HCT116 (cell line): ENCODE measurements around the gene ACBD6. TPM values are rescaled to one million over a fixed set of nuclear protein-coding genes. Genes with fewer than 3 reads are reported as not detected.

Experiments used
- ATAC-seq: fragments of 200-7000 bp; cut with Tn5 transposase; 2 replicates; pipeline ENCODE4 v1.9.1; 2020; ENCODE audit warnings: mild to moderate bottlenecking, moderate library complexity
- BruUV-seq: library from RNA; stranded (reverse); fragments of 400-500 nt; replicated peaks from 2 replicates; lab custom pipeline; 2021; lab: Mats Ljungman, UMichigan
- CTCF ChIA-PET: fragments of 300-600 bp; sonication (Branson Sonifier 250); formaldehyde crosslinking; loops from one replicate; lab custom pipeline; 2021; ENCODE audit warnings: antibody characterized with exemption; lab: Charles Lee
- POLR2A ChIA-PET: fragments of 300-600, 350-600 bp; sonication (Branson Sonifier 250); formaldehyde crosslinking; loops from one replicate; lab custom pipeline; 2021; ENCODE audit warnings: antibody characterized with exemption; lab: Charles Lee
- RAD21 ChIA-PET, 2 experiments: fragments of 300-600 bp; sonication (Branson Sonifier 250); formaldehyde crosslinking; loops; one replicate each; lab custom pipeline; 2023; ENCODE audit warnings: low total read pairs in 2 of 2; ENCODE audit not compliant: uncharacterized antibody in 2 of 2, unreplicated experiment in 2 of 2, low non-redundant PET in 1 of 2; lab: Charles Lee
- DNase-seq: peaks from one replicate; pipeline ENCODE4 v3.0.0-alpha.2; 2010; ENCODE audit warnings: low read depth, low spot score
- H2AFZ ChIP-seq: fragments of 200-600 bp; shearing (Covaris generic), sonication (generic); 2 replicates; pipeline ENCODE4 v1.6.1; 2017; ENCODE audit warnings: low read depth, mixed run types, mixed read lengths, antibody characterized with exemption, low read length; ENCODE audit not compliant: poor library complexity, severe bottlenecking
- H3K27ac ChIP-seq: 2 replicates; pipeline ENCODE4 v1.5.1; 2012; ENCODE audit warnings: low read depth, low read length
- H3K27me3 ChIP-seq: fragments of 200-600 bp; sonication (generic); 2 replicates; pipeline ENCODE4 v1.6.1; 2016; ENCODE audit warnings: mixed run types, low read length, mixed read lengths; ENCODE audit not compliant: insufficient read depth
- H3K36me3 ChIP-seq, 2 experiments: fragments of 200-500 bp in 1 of 2; fragments of 200-600 bp in 1 of 2; sonication (Bioruptor generic) in 1 of 2; sonication (generic) in 1 of 2; 2 replicates each; pipeline versions ENCODE4 v1.5.1 to v1.6.1; 2014 to 2016; ENCODE audit warnings: low read length in 2 of 2, inconsistent platforms in 1 of 2, mixed read lengths in 1 of 2, mixed run types in 1 of 2; ENCODE audit not compliant: insufficient read depth in 2 of 2, control insufficient read depth in 1 of 2
- H3K4me1 ChIP-seq, 2 experiments: fragments of 200-600 bp in 1 of 2; sonication (generic) in 1 of 2; 2 replicates each; pipeline versions ENCODE4 v1.5.1 to v1.6.1; 2012 to 2017; ENCODE audit warnings: low read length in 2 of 2, inconsistent platforms in 1 of 2, mild to moderate bottlenecking in 1 of 2, mixed read lengths in 1 of 2, mixed run types in 1 of 2, moderate library complexity in 1 of 2; ENCODE audit not compliant: insufficient read depth in 2 of 2, control insufficient read depth in 1 of 2
- H3K4me2 ChIP-seq: fragments of 200-600 bp; sonication (generic); 2 replicates; pipeline ENCODE4 v1.6.1; 2017; ENCODE audit warnings: mixed run types, low read length, mixed read lengths
- H3K4me3 ChIP-seq, 2 experiments: fragments of 200-600 bp in 1 of 2; sonication (generic) in 1 of 2; replicated peaks in 1 of 2; 2 replicates each; pipeline ENCODE4 v1.5.1; 2011 to 2016; ENCODE audit warnings: low read length in 2 of 2, control low read depth in 1 of 2, low read depth in 1 of 2, mild to moderate bottlenecking in 1 of 2, mixed read lengths in 1 of 2, mixed run types in 1 of 2
- H3K79me2 ChIP-seq: fragments of 200-600 bp; sonication (generic); 2 replicates; pipeline ENCODE4 v1.6.1; 2017; ENCODE audit warnings: mild to moderate bottlenecking, mixed run types, low read length, moderate library complexity, mixed read lengths; ENCODE audit not compliant: insufficient read depth
- H3K9ac ChIP-seq: fragments of 200-600 bp; sonication (generic); 2 replicates; pipeline ENCODE4 v1.6.1; 2016; ENCODE audit warnings: low read length, mixed read lengths
- H3K9me2 ChIP-seq: fragments of 200-600 bp; sonication (generic), shearing (Covaris generic); 2 replicates; pipeline ENCODE4 v1.6.1; 2017; ENCODE audit warnings: mixed run types, mild to moderate bottlenecking, moderate library complexity; ENCODE audit not compliant: insufficient read depth
- H3K9me3 ChIP-seq, 2 experiments: fragments of 200-500 bp in 1 of 2; fragments of 200-600 bp in 1 of 2; sonication (Bioruptor generic) in 1 of 2; sonication (generic) in 1 of 2; 2 replicates each; pipeline ENCODE4 v1.6.1; 2014 to 2017; ENCODE audit warnings: low read length in 2 of 2, mixed read lengths in 2 of 2, inconsistent platforms in 1 of 2, low read depth in 1 of 2, mild to moderate bottlenecking in 1 of 2, mixed run types in 1 of 2, moderate library complexity in 1 of 2; ENCODE audit not compliant: control insufficient read depth in 1 of 2, insufficient read depth in 1 of 2
- H4K20me1 ChIP-seq: fragments of 200-600 bp; sonication (generic), shearing (Covaris generic); 2 replicates; pipeline ENCODE4 v1.6.1; 2017; ENCODE audit warnings: mixed run types, mild to moderate bottlenecking, moderate library complexity; ENCODE audit not compliant: insufficient read depth
- ATF3 ChIP-seq: IDR thresholded peaks from 2 replicates; pipeline ENCODE4 v1.6.1; 2012
- CBX3 ChIP-seq: IDR thresholded peaks from 2 replicates; pipeline ENCODE4 v1.6.1; 2012; ENCODE audit warnings: low read depth
- CEBPB ChIP-seq: IDR thresholded peaks from 2 replicates; pipeline ENCODE4 v1.6.1; 2012; ENCODE audit warnings: low read depth
- EGR1 ChIP-seq: IDR thresholded peaks from 2 replicates; pipeline ENCODE4 v1.6.1; 2012; ENCODE audit warnings: low read depth
- JUND ChIP-seq: IDR thresholded peaks from 2 replicates; pipeline ENCODE4 v1.6.1; 2012
- MAX ChIP-seq: IDR thresholded peaks from 2 replicates; pipeline ENCODE4 v1.6.1; 2012
- POLR2A ChIP-seq: IDR thresholded peaks from 2 replicates; pipeline ENCODE4 v1.7.0; 2011; ENCODE audit warnings: borderline replicate concordance; ENCODE audit not compliant: insufficient read depth, insufficient read length; ENCODE audit errors: extremely low read depth
- POLR2AphosphoS5 ChIP-seq: IDR thresholded peaks from 2 replicates; pipeline ENCODE4 v1.6.1; 2011; ENCODE audit warnings: mild to moderate bottlenecking, low read depth, low read length, moderate library complexity
- RAD21 ChIP-seq: IDR thresholded peaks from 2 replicates; pipeline ENCODE4 v1.6.1; 2012; ENCODE audit warnings: low read depth, mild to moderate bottlenecking
- REST ChIP-seq: IDR thresholded peaks from 2 replicates; pipeline ENCODE4 v1.6.1; 2012; ENCODE audit warnings: low read depth
- SIN3A ChIP-seq: IDR thresholded peaks from 2 replicates; pipeline ENCODE4 v1.6.1; 2012; ENCODE audit warnings: low read depth
- SRF ChIP-seq: IDR thresholded peaks from 2 replicates; pipeline ENCODE4 v1.6.1; 2012; ENCODE audit warnings: low read depth
- TCF7L2 ChIP-seq: IDR thresholded peaks from 2 replicates; pipeline ENCODE4 v1.7.0; 2011; ENCODE audit warnings: borderline replicate concordance, inconsistent platforms; ENCODE audit not compliant: insufficient read depth, insufficient read length; ENCODE audit errors: extremely low read depth
- YY1 ChIP-seq: IDR thresholded peaks from 2 replicates; pipeline ENCODE4 v1.6.1; 2011; ENCODE audit warnings: low read length, low read depth, moderate library complexity, mild to moderate bottlenecking; ENCODE audit not compliant: insufficient replicate concordance; ENCODE audit errors: extremely low read depth
- ZBTB33 ChIP-seq: IDR thresholded peaks from 2 replicates; pipeline ENCODE4 v1.6.1; 2011; ENCODE audit warnings: mild to moderate bottlenecking, low read length, moderate library complexity; ENCODE audit not compliant: insufficient replicate concordance; ENCODE audit errors: extremely low read depth
- ZNF274 ChIP-seq: fragments of 200-500 bp; sonication (Bioruptor generic); IDR thresholded peaks from 2 replicates; pipeline ENCODE4 v1.6.1; 2014; ENCODE audit warnings: mild to moderate bottlenecking, low read depth, low read length, inconsistent platforms
- intact Hi-C: fragments of 100-400 bp; cut with micrococcal nuclease; formaldehyde crosslinking; loops from 2 replicates; pipeline ENCODE4 v1.10.0; 2022
- total RNA-seq: library from RNA; stranded (reverse); gene quantifications from one replicate; pipeline ENCODE4 v1.2.1, GENCODE V29; 2021; ENCODE audit not compliant: unreplicated experiment

The ACBD6 gene
- total RNA-seq, 1 experiment from 2014 or later: 43.2 TPM

GRCh38 chr1:180385144-180385543, 117.2 kb downstream of the ACBD6 start:
- no peak overlapping the region for H3K4me3 ChIP-seq
- H3K9me3 ChIP-seq: peaks cover 8 to 11% of the 10 kb centered on the region in 2 experiments; a peak in 2 of 4 replicates
- H2AFZ ChIP-seq: no peak overlapping the region
- no TSS peak for BruUV-seq
- intact Hi-C loops: no loop called here
- ATAC-seq (no peak), DNase-seq (no peak)
- H3K27me3 ChIP-seq: no peaks in the 10 kb centered on the region
- ChIA-PET RAD21 (interaction anchor here in 1 of 2 experiments (0.6 kb wide), 1 partner anchor 95 kb away, joined by 3 read pairs; no protein-coding TSS in a partner anchor), CTCF (interaction anchor here (1.0 kb wide), 1 partner anchor 14 kb away, joined by 3 read pairs; no protein-coding TSS in a partner anchor), POLR2A (no interaction called here)
- H3K9ac ChIP-seq: no peak overlapping the region
- H3K79me2 ChIP-seq: peaks cover 37% of the 10 kb centered on the region
- H3K27ac ChIP-seq: no peak overlapping the region
- TF ChIP-seq JUND (no peak), CEBPB (no peak), RAD21 (no peak), REST (no peak), MAX (no peak), CBX3 (no peak), ZBTB33 (no peak), YY1 (no peak), SIN3A (no peak), TCF7L2 (no peak), POLR2A (no peak), ZNF274 (no peak), EGR1 (no peak), ATF3 (no peak), POLR2AphosphoS5 (no peak), SRF (no peak)
- no peak overlapping the region for H3K4me2 ChIP-seq
- no peaks in the 10 kb centered on the region for H4K20me1 ChIP-seq
- no peaks in the 10 kb centered on the region for H3K4me1 ChIP-seq
- H3K36me3 ChIP-seq: no peaks in the 10 kb centered on the region
- H3K9me2 ChIP-seq: no peaks in the 10 kb centered on the region
